IPS-15b (cell line): ENCODE data around the gene MFAP5.

ENCODE experiments used
- H3K27me3 ChIP-seq: one replicate; pipeline ENCODE4 v1.6.1; 2013; ENCODE audit warnings: low read length; ENCODE audit not compliant: control insufficient read depth, insufficient read depth
- H3K36me3 ChIP-seq: one replicate; pipeline ENCODE4 v1.6.1; 2013; ENCODE audit warnings: low read length; ENCODE audit not compliant: control insufficient read depth, insufficient read depth
- H3K4me1 ChIP-seq: one replicate; pipeline ENCODE4 v1.6.1; 2013; ENCODE audit warnings: mild to moderate bottlenecking, low read length; ENCODE audit not compliant: control insufficient read depth, insufficient read depth
- H3K4me3 ChIP-seq: one replicate; pipeline ENCODE4 v1.5.1; 2013; ENCODE audit warnings: low read depth, low read length
- H3K9ac ChIP-seq: one replicate; pipeline ENCODE4 v1.6.1; 2013; ENCODE audit warnings: low read depth, mild to moderate bottlenecking, low read length
- H3K9me3 ChIP-seq: one replicate; pipeline ENCODE4 v1.6.1; 2013; ENCODE audit warnings: mild to moderate bottlenecking, low read length; ENCODE audit not compliant: control insufficient read depth, insufficient read depth

Gene MFAP5, protein sequence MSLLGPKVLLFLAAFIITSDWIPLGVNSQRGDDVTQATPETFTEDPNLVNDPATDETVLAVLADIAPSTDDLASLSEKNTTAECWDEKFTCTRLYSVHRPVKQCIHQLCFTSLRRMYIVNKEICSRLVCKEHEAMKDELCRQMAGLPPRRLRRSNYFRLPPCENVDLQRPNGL

DNA sequence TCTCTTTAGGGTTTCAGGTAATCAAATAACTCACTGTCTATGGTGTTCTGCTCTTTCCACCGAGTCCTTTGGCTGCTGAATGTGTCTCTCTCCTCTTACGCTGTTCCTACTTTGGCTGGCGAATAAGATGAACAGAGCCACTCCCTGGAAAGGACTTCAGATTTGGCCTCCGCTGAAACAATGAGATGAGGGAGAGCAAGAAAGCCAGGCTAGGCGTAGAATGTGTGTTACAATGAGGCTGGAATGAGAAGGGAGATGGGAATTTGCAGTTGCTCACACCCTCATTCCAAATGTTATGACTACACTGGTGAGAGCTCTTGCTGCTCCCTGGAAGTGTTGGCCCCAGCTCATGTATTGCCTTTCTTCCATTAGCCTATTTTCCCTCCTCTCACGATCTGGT is at the start of gene MFAP5:
Gene MFAP5 (minus strand): TSS at position 234 of the 400 bp plus-strand sequence. CDS start 722 bp downstream, outside the sequence.
- no peaks in the 10 kb centered on the region for H3K9me3 ChIP-seq
- H3K36me3 ChIP-seq, result no peaks in the 10 kb centered on the region
- no peaks in the 10 kb centered on the region for H3K27me3 ChIP-seq
- H3K9ac ChIP-seq, result no peak within 1 kb of the TSS
- H3K4me1 ChIP-seq, result no peaks in the 10 kb centered on the region
- H3K4me3 ChIP-seq, result no peak within 1 kb of the TSS

DNA sequence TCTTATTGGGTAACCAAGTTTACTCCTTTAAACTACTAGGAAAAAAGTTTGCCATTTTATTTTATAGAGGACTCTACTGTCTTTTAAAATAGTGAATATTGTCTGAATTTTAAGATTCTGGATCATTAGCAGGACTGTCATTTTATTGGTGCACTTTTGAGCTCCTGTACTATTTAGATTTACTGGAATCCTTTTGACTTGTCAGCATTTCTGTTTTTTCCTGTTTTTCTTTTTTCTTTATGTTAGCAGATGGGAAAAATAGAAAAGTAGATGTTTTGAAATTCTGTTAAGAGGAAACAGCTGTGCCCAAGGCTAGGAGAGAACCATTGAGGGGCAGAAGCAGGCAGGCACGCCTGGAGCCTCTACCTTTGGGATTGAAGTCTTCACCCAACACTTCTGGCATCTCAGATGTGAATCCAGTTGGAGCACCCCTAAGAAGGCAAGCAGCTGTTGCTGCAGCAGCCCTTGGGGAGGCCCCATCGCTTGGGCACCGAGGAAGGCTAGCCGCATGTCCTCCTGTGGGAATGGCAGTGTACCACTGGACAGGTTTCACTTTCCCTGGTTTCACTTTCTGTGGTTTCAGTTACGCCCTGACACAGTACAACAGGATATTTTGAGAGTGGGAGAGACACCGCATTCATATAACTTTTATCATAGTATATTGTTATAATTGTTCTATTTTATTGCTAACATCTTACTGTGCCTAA is 46.7 kb upstream of the MFAP5 start:
- no peak overlapping the region for H3K4me3 ChIP-seq
- no peak overlapping the region for H3K9ac ChIP-seq
- no peaks in the 10 kb centered on the region for H3K27me3 ChIP-seq
- H3K36me3 ChIP-seq, result peaks cover 3% of the 10 kb centered on the region
- H3K4me1 ChIP-seq, result peaks cover 5% of the 10 kb centered on the region
- H3K9me3 ChIP-seq, result no peaks in the 10 kb centered on the region

DNA sequence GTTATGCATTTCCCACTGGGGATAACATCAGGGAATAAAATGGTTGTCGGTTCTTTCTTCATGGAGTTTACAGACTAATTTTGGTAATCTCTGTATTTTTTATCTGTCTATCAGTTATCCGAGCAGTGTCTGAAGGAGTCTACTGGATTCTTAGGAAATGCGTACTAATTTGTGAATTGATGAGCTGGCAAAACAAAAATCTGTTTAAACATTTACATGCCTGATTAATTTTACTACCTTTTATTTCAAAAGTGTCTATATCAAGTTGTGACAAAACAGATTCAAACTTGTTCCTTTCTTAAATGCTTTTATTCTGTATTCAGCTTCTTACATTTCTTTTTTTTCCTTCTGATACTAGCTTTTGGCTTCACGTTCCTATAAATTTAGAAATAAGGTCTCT is 39.5 kb upstream of the MFAP5 start:
- no peak overlapping the region for H3K9ac ChIP-seq
- H3K9me3 ChIP-seq, result no peaks in the 10 kb centered on the region
- H3K27me3 ChIP-seq, result no peaks in the 10 kb centered on the region
- H3K36me3 ChIP-seq, result no peaks in the 10 kb centered on the region
- no peak overlapping the region for H3K4me3 ChIP-seq
- H3K4me1 ChIP-seq, result peaks cover 11% of the 10 kb centered on the region

DNA sequence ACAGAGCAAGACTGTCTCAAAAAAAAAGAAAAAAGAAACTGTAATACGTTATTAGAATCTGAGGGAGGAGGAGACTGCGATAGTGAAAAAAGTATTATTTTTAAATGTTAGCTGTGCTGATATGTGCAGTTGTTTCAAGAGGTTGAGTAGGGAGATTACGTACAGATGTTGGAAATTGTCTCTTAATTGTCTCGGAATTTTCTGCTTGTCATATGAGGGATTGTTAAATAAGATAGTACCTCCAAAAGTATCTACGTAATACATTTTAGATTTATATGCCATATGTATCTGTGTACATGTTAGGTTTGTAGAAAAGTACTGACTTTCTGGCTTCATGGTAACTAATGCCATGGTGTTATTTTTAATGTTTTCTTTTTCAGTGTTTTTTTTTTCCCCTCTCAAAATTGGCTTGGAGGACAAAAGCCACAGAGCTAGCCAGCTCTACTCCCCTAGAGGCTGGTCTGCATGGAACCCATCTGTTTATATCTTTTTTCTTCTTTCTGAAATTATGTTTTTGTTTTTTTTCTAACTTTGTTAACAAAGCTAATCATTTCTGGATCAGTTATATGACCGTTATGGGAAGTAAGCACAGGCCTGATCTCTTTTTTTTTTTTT is 38.5 kb upstream of the MFAP5 start:
- Histone ChIP-seq H3K36me3 (no peaks in the 10 kb centered on the region), H3K9ac (no peak overlapping the region), H3K4me1 (peaks cover 14% of the 10 kb centered on the region), H3K27me3 (no peaks in the 10 kb centered on the region), H3K9me3 (no peaks in the 10 kb centered on the region), H3K4me3 (no peak overlapping the region)

DNA sequence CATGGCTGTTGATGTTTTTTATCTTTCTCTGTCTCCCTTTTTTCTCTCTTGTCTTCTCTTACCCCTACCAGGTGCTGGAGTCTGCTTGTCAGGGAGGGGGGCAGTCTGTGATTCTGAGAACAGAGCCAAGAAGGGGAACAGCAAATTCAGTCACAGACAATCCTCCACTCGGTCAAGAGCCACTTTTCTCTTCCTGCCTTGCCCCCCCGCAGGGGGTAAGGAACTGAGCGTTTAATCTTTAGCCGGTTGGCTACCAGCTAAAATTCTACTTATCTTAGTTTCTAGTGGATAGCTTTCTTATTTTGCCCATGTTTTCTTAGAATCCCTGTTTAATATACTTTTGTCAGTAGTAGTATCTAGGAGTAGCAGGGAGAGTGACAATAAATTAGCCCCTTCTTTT is 37.1 kb upstream of the MFAP5 start:
- Histone ChIP-seq H3K4me3 (peak overlapping the region; percentile 61), H3K4me1 (peaks cover 18% of the 10 kb centered on the region), H3K27me3 (no peaks in the 10 kb centered on the region), H3K9me3 (no peaks in the 10 kb centered on the region), H3K36me3 (no peaks in the 10 kb centered on the region), H3K9ac (peak overlapping the region; percentile 39)

DNA sequence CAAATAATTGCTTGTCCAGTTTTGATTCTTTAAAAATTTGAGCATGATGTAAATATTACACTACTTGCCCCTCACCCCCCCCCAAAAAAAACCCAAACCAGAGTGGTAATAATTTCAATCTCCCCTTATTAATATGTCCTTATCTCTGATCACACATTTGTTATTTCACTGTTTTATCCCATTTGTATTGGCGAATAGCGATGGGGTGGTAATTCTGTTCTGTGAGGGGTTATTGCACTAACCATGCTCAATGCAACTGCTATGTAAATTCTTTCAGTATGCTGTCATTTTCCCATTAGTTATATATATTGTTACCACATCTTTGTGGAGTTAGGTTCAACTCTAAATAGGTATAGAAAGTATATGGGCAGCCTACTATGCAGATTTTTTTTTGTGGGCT is 36.3 kb upstream of the MFAP5 start:
- no peaks in the 10 kb centered on the region for H3K36me3 ChIP-seq
- no peaks in the 10 kb centered on the region for H3K9me3 ChIP-seq
- peaks cover 18% of the 10 kb centered on the region for H3K4me1 ChIP-seq
- H3K4me3 ChIP-seq, result peak overlapping the region; percentile 61
- H3K9ac ChIP-seq, result no peak overlapping the region
- no peaks in the 10 kb centered on the region for H3K27me3 ChIP-seq

DNA sequence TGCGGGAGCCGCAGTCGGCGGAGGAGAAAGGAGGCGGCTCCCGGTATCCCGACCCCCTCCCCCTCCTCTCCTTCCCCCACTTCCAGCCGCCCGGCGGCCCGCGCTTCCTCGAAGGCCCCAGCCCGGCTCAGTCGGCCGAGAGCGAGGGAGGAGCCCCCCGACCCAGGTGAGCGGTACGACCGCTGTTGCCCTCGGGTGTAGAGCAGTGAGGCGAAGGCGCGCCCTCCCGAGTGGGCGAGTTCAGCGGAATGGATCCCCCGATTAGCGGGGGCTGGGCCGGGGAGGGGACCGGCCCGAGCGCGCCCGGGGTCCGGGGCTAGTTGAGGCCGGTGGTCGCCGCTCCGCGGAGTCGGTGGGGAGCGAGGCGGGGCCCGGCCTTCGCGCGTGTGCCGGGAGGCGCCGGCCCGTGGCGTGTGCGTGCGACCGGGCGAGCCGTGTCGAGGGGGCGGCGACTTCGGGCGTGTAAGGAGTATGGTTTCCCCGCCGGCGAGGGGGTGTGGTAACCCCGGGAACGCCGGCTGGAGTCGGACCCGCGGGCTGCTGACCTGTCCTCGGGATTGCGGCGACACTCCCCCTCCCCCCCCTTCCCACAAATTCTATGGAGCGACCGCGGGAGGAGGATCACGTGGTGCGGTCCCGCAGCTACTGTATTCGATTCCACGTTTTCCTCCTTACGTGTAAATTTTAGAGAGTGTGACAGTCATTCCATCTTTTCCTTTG is 35.7 kb upstream of the MFAP5 start:
- peaks cover 18% of the 10 kb centered on the region for H3K4me1 ChIP-seq
- H3K36me3 ChIP-seq, result no peaks in the 10 kb centered on the region
- H3K9ac ChIP-seq, result peak overlapping the region; percentile 73
- H3K27me3 ChIP-seq, result no peaks in the 10 kb centered on the region
- H3K4me3 ChIP-seq, result peak overlapping the region; percentile 61
- H3K9me3 ChIP-seq, result no peaks in the 10 kb centered on the region

DNA sequence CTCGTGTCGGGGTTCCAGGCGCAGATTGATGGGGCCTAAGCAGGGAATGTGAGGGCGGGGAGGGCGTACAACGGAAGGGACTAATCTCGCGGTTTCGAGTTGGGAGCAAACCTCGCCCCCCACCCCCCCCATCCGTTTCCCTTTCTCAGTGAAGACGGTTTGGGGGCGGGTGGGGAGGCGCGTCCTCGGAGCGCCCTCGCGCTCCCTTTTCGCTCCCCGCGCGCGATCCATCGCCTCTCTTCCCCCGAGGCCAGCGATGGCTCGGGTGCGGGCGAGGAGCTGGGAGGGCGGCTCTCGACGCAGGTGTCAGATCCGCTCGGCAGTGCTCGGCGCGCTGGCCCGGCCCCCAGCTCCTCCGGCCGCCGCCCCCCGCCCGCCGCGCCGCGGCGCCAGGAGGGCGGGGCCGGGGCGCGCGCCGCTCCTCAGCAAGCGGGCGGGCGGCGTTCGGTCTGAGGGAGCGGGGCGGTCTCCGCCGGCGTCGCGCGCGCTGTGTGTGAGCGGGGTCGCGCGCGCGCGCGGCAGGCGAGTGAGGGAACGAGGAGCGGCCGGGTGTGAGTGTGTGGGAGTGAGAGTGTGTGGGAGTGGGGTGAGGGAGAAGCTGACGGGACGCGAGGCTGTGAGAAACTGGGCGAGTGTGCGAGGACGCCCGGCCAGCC is 35.0 kb upstream of the MFAP5 start, which contains the start of gene RIMKLB:
Gene RIMKLB (plus strand): TSS at position 516 of the 656 bp plus-strand sequence. CDS start 15,876 bp downstream, outside the sequence.
- Histone ChIP-seq H3K36me3 (no peaks in the 10 kb centered on the region), H3K4me1 (peaks cover 24% of the 10 kb centered on the region), H3K27me3 (no peaks in the 10 kb centered on the region), H3K9ac (peak within 1 kb of the TSS; percentile 82), H3K4me3 (peak within 1 kb of the TSS; percentile 86), H3K9me3 (no peaks in the 10 kb centered on the region)

DNA sequence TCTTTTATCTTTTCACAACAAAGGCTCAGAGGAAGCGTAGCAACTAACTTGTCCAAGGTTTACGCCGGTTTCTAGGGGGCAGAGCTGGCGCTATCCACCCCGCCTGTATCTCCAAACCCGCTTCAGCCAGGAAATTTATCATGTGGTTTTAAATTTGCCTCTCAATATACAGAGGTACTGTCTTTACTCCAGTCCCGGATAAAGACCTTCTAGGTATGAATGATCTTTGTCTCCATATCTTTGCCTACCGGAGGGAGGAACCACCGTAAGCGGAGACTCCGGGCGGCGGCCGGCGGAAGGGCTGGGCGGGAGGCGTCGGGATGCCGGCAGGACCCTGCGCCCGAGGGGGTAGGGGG is 34.5 kb upstream of the MFAP5 start:
- peak overlapping the region; percentile 86 for H3K4me3 ChIP-seq
- peaks cover 28% of the 10 kb centered on the region for H3K4me1 ChIP-seq

DNA sequence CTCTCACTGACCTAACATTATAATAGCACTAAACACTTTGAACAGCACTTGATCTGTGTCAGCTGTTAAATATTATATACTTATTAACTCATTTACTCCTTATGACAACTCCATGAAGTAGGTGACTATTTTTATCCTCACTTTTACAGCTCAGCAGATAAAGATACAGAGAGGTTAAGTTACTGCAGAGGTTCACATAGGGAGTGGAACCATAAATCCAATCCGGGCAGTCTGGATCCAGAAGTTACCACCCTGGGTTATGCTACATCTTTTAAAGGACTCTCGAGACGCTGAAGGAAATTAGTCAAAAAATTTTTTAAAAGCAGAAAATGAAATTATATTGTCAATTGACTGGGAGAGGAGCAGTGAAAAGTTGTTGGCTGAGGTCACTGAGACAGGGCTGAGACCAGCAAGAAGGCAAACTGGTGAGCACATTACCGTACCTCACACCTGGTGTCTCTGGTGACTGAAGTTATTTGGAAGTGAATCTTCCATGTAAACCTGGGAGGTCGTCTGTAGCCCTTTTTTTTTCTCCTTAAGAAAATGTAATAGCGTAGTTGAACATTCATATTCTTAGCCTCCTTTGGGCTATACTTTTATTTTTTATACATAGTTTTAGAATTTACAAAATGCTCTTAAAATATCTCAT is 33.9 kb upstream of the MFAP5 start:
- Histone ChIP-seq H3K4me3 (peak overlapping the region; percentile 86), H3K27me3 (no peaks in the 10 kb centered on the region), H3K9me3 (no peaks in the 10 kb centered on the region), H3K9ac (peak overlapping the region; percentile 82), H3K4me1 (peaks cover 33% of the 10 kb centered on the region), H3K36me3 (no peaks in the 10 kb centered on the region)

More for the DNA sequence above, 34.5 kb upstream of the MFAP5 start:
- H3K36me3 ChIP-seq, result no peaks in the 10 kb centered on the region
- H3K9me3 ChIP-seq, result no peaks in the 10 kb centered on the region
- H3K27me3 ChIP-seq, result no peaks in the 10 kb centered on the region
- peak overlapping the region; percentile 82 for H3K9ac ChIP-seq

DNA sequence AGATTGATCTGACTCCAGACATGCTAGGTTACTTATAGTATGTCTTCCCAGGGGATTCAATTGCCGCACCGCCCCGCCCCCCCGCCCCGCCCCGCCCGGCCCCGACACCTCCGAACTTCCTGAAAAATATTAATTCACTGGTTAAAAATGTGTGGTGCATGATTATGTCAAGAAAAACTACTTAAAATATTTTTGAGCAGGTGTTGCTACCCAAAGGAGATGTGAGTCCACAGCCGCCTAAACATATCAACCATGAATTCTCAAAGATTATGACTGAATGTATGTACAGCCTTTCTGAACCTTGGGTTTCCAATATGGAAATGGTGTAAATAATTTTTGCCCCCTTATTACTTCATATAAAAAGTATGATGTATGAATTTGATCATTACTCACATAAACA is 32.5 kb upstream of the MFAP5 start:
- Histone ChIP-seq H3K27me3 (no peaks in the 10 kb centered on the region), H3K9ac (no peak overlapping the region), H3K4me3 (no peak overlapping the region), H3K36me3 (no peaks in the 10 kb centered on the region), H3K9me3 (no peaks in the 10 kb centered on the region), H3K4me1 (peaks cover 34% of the 10 kb centered on the region)
